ENCODE measurements around the gene LRMDA.

LRMDA gene

GRCh38 chr10:75592791-75593643, 161.6 kb downstream of the LRMDA start:
- H3K4me3 ChIP-seq (ENCODE audit: low read depth, low read length), result no peak overlapping the region
- no peaks in the 10 kb centered on the region for H3K9me3 ChIP-seq (ENCODE audit: control insufficient read depth, insufficient read depth, low read depth, low read length)
- peaks cover 26% of the 10 kb centered on the region for H3K4me1 ChIP-seq (ENCODE audit: control insufficient read depth, insufficient read depth, low read length)
- ChIA-PET CTCF (interaction anchor here (0.6 to 0.8 kb wide), 7 partner anchors 9 to 470 kb away, joined by 3 to 4 read pairs (median 3); partner anchors contain the start of gene LRMDA), POLR2A (interaction anchor here (1.1 kb wide), 1 partner anchor 191 kb away, joined by 4 read pairs; the partner anchor contains the start of gene ZNF503)
- H3K36me3 ChIP-seq (ENCODE audit: control insufficient read depth in 2 of 2, insufficient read depth in 1 of 2, low read length in 2 of 2), result no peaks in the 10 kb centered on the region
- H3K27ac ChIP-seq (ENCODE audit: extremely low read depth, low read depth, low read length), result peak overlapping the region; percentile 85
- peak; percentile 93 for TF ChIP-seq ZNF664 (tag by site-specific recombination; IDR thresholded peaks at IDR 0.05)
- peak; percentile 35; the same call in 1 of the 2 replicates for TF ChIP-seq ZFP69B (tag by site-specific recombination; IDR thresholded peaks at IDR 0.05)
- peak; percentile 77; the same call in 1 of the 2 replicates for TF ChIP-seq MZF1 (tag by site-specific recombination; IDR thresholded peaks at IDR 0.05; ENCODE audit: borderline replicate concordance)
- TF ChIP-seq ZNF121 (tag by site-specific recombination; IDR thresholded peaks at IDR 0.05), result peak; percentile 39; the same call in 1 of the 2 replicates
- TF ChIP-seq ZNF302 (tag by site-specific recombination; IDR thresholded peaks at IDR 0.05; ENCODE audit: low read depth), result no peak
- TF ChIP-seq ZNF670 (tag by site-specific recombination; IDR thresholded peaks at IDR 0.05; ENCODE audit: low read depth), result no peak
- TF ChIP-seq HIC1 (tag by site-specific recombination; IDR thresholded peaks at IDR 0.05), result no peak
- peak; percentile 96 for TF ChIP-seq OSR2 (tag by site-specific recombination; IDR thresholded peaks at IDR 0.05)
- peak; percentile 61 for TF ChIP-seq ZNF449 (tag by site-specific recombination; IDR thresholded peaks at IDR 0.05)
- TF ChIP-seq ZNF707 (tag by site-specific recombination; IDR thresholded peaks at IDR 0.05), result no peak
- TF ChIP-seq BCL11B (tag by site-specific recombination; IDR thresholded peaks at IDR 0.05; ENCODE audit: low read depth), result no peak
- no peak for TF ChIP-seq ZNF548 (tag by site-specific recombination; IDR thresholded peaks at IDR 0.05)
- TF ChIP-seq ZSCAN30 (tag by site-specific recombination; IDR thresholded peaks at IDR 0.05), result peak; percentile 66; the same call in 1 of the 2 replicates
- TF ChIP-seq KLF7 (tag by site-specific recombination; IDR thresholded peaks at IDR 0.05; ENCODE audit: borderline replicate concordance), result peak; percentile 74; the same call in 1 of the 2 replicates
- peak; percentile 55 for TF ChIP-seq ZFHX2 (tag by site-specific recombination; conservative IDR thresholded peaks at IDR 0.05)
- peak; percentile 83 for TF ChIP-seq IKZF3 (tag by site-specific recombination; IDR thresholded peaks at IDR 0.05)
- TF ChIP-seq ZNF202 (tag by site-specific recombination; IDR thresholded peaks at IDR 0.05; ENCODE audit: borderline replicate concordance), result no peak
- TF ChIP-seq ZNF24 (tag by site-specific recombination; IDR thresholded peaks at IDR 0.05), result peak; percentile 65
- peak; percentile 96 for TF ChIP-seq GLI2 (tag by site-specific recombination; IDR thresholded peaks at IDR 0.05; ENCODE audit: borderline replicate concordance, low read depth)
- no peak for TF ChIP-seq ZNF184 (tag by site-specific recombination; IDR thresholded peaks at IDR 0.05)
- peak; percentile 89 for TF ChIP-seq GFI1B (tag by site-specific recombination; IDR thresholded peaks at IDR 0.05)
- peak; percentile 95 for TF ChIP-seq ZXDB (tag by site-specific recombination; IDR thresholded peaks at IDR 0.05)
- TF ChIP-seq ZSCAN18 (tag by site-specific recombination; IDR thresholded peaks at IDR 0.05), result no peak
- peak; percentile 40 for TF ChIP-seq ZNF335 (tag by site-specific recombination; conservative IDR thresholded peaks at IDR 0.05)
- peak; percentile 79 for TF ChIP-seq WT1 (tag by site-specific recombination; IDR thresholded peaks at IDR 0.05)
- peak; percentile 83; the same call in 1 of the 2 replicates for TF ChIP-seq ZNF561 (tag by site-specific recombination; IDR thresholded peaks at IDR 0.05; ENCODE audit: borderline replicate concordance)
- TF ChIP-seq ZSCAN4 (tag by site-specific recombination; IDR thresholded peaks at IDR 0.05), result no peak
- no peak for TF ChIP-seq ZNF704 (tag by site-specific recombination; IDR thresholded peaks at IDR 0.05)
- TF ChIP-seq ZNF239 (tag by site-specific recombination; IDR thresholded peaks at IDR 0.05), result no peak
- peak; percentile 62; the same call in 1 of the 2 replicates for TF ChIP-seq ZNF626 (tag by site-specific recombination; IDR thresholded peaks at IDR 0.05)
- TF ChIP-seq ZNF76 (tag by site-specific recombination; IDR thresholded peaks at IDR 0.05; ENCODE audit: borderline replicate concordance, low read depth), result no peak
